ENCODE data around the gene ESYT1. TPM values are rescaled to one million over a fixed set of nuclear protein-coding genes. Genes with fewer than 3 reads are reported as not detected.

ESYT1 gene
- total and polyA plus RNA-seq, 9 of the 15 experiments (the other 6 are each of a cell fraction or from before 2014, with no cell fraction given), result 132 to 420 (median 164) TPM

DNA sequence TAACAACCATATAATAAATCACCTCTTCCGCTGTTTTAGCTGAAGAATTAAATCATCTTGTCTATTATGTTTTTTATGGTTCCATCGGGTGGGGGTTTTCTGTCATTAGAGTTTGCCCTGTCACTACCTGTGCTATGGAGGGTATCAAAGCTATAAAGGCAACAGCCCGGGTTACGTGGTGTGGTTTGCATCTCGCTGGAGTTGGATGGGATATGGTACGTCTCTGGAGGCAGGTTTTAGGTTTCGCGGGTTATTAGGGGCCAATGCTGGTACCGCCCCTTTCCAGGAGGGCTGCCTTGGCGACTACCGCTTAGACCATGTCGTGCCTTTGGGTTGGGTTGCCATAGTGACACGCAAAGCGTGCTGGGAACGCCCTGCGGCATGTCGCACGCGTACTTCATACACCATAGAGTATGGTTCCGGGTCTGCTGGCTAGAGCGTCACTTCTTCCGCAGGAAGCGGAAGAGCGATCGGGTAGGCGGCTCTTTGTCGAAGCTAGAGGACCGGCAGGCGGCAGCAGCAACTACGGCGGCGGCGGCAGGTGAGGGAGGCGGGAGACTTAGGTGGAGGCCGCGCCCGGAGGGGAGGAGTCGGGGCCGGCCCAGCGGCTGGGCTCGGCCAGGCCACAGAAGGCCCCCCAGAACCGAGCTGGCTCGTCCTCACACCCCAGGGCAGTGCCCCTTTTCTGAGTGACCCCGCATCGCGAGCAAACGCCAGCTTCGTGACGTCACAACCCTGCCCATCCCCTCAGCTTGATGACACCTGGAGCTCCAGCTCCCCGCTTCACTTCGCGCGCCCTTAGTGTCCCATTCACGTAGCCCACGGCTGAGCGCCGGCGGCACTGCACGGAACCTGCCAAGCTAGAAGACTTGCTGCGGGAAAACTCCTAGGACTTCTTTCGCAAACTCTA is 10.0 kb upstream of the ESYT1 start, which contains the start of gene ZC3H10 (continued):
- TF ChIP-seq NBN (IDR thresholded peaks at IDR 0.05; ENCODE audit: low read depth) (peak; percentile 87), HCFC1 (IDR thresholded peaks at IDR 0.05; ENCODE audit: low read depth, low read length) (peak; percentile 89), SIN3A (IDR thresholded peaks at IDR 0.05; ENCODE audit: borderline replicate concordance in 2 of 2, control insufficient read depth in 1 of 2, low read depth in 2 of 2, low read length in 2 of 2) (peak; percentile 82 to 95; a peak in 3 of 4 replicates), DNMT1 (IDR thresholded peaks at IDR 0.05) (peak; percentile 89; the same call in 1 of the 2 replicates), HDAC1 (IDR thresholded peaks at IDR 0.05) (peak in 1 of 2 experiments; percentile 76; a peak in 2 of 4 replicates), ZNF212 (CRISPR knock-in tag; IDR thresholded peaks at IDR 0.05) (no peak), CC2D1A (IDR thresholded peaks at IDR 0.05) (no peak), SNIP1 (IDR thresholded peaks at IDR 0.05; ENCODE audit: low read depth) (peak; percentile 82), ZNF445 (CRISPR knock-in tag; IDR thresholded peaks at IDR 0.05; ENCODE audit: low read depth) (peak; percentile 85; the same call in 1 of the 2 replicates), RHOXF2B (CRISPR knock-in tag; conservative IDR thresholded peaks at IDR 0.05) (peak; percentile 86; the same call in 1 of the 2 replicates), SMAD4 (CRISPR knock-in tag; conservative IDR thresholded peaks at IDR 0.05) (peak; percentile 78; the same call in 1 of the 2 replicates), CBX2 (IDR thresholded peaks at IDR 0.05; ENCODE audit: insufficient read depth, low read length, poor library complexity, severe bottlenecking) (no peak), ZNF140 (CRISPR knock-in tag; IDR thresholded peaks at IDR 0.05) (no peak), KDM4B (IDR thresholded peaks at IDR 0.05; ENCODE audit: borderline replicate concordance in 2 of 2, low read depth in 1 of 2) (peak in 1 of 2 experiments; percentile 98; a peak in 2 of 4 replicates), ZNF77 (CRISPR knock-in tag; IDR thresholded peaks at IDR 0.05) (no peak), ATF1 (CRISPR knock-in tag; IDR thresholded peaks at IDR 0.05) (peak; percentile 75), ATF1 (tag; IDR thresholded peaks at IDR 0.05) (peak; percentile 99), HNRNPLL (IDR thresholded peaks at IDR 0.05; ENCODE audit: low read depth, low read length, poor library complexity, severe bottlenecking) (peak; percentile 93), RFX7 (CRISPR knock-in tag; IDR thresholded peaks at IDR 0.05) (peak; percentile 94), ETV1 (tag; conservative IDR thresholded peaks at IDR 0.05; ENCODE audit: low read depth) (peak; percentile 97), SMARCA4 (IDR thresholded peaks at IDR 0.05) (no peak; the same call in 1 of the 2 replicates)
- TF ChIP-seq, protein P1, sequence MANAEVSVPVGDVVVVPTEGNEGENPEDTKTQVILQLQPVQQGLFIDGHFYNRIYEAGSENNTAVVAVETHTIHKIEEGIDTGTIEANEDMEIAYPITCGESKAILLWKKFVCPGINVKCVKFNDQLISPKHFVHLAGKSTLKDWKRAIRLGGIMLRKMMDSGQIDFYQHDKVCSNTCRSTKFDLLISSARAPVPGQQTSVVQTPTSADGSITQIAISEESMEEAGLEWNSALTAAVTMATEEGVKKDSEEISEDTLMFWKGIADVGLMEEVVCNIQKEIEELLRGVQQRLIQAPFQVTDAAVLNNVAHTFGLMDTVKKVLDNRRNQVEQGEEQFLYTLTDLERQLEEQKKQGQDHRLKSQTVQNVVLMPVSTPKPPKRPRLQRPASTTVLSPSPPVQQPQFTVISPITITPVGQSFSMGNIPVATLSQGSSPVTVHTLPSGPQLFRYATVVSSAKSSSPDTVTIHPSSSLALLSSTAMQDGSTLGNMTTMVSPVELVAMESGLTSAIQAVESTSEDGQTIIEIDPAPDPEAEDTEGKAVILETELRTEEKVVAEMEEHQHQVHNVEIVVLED (CRISPR knock-in tag; IDR thresholded peaks at IDR 0.05), result peak; percentile 89
- TF ChIP-seq, protein P2, sequence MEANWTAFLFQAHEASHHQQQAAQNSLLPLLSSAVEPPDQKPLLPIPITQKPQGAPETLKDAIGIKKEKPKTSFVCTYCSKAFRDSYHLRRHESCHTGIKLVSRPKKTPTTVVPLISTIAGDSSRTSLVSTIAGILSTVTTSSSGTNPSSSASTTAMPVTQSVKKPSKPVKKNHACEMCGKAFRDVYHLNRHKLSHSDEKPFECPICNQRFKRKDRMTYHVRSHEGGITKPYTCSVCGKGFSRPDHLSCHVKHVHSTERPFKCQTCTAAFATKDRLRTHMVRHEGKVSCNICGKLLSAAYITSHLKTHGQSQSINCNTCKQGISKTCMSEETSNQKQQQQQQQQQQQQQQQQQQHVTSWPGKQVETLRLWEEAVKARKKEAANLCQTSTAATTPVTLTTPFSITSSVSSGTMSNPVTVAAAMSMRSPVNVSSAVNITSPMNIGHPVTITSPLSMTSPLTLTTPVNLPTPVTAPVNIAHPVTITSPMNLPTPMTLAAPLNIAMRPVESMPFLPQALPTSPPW (CRISPR knock-in tag; IDR thresholded peaks at IDR 0.05), result peak; percentile 74
- TF ChIP-seq, protein P3, sequence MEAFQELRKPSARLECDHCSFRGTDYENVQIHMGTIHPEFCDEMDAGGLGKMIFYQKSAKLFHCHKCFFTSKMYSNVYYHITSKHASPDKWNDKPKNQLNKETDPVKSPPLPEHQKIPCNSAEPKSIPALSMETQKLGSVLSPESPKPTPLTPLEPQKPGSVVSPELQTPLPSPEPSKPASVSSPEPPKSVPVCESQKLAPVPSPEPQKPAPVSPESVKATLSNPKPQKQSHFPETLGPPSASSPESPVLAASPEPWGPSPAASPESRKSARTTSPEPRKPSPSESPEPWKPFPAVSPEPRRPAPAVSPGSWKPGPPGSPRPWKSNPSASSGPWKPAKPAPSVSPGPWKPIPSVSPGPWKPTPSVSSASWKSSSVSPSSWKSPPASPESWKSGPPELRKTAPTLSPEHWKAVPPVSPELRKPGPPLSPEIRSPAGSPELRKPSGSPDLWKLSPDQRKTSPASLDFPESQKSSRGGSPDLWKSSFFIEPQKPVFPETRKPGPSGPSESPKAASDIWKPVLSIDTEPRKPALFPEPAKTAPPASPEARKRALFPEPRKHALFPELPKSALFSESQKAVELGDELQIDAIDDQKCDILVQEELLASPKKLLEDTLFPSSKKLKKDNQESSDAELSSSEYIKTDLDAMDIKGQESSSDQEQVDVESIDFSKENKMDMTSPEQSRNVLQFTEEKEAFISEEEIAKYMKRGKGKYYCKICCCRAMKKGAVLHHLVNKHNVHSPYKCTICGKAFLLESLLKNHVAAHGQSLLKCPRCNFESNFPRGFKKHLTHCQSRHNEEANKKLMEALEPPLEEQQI (IDR thresholded peaks at IDR 0.05), result no peak

Data from K562 (cell line).